COLO668 (cell line): ENCODE measurements around the gene SERPINB11.
"Not testable (repeated sequence)": the region's sequence is repeated elsewhere in the genome, so short reads cannot be mapped to it uniquely, and the experiment has no call there.

ENCODE experiments used
- DNase-seq: peaks from one replicate; lab custom pipeline; 2025; ENCODE audit not compliant: unreplicated experiment; lab: John Stamatoyannopoulos, UW

SERPINB11 gene

DNA sequence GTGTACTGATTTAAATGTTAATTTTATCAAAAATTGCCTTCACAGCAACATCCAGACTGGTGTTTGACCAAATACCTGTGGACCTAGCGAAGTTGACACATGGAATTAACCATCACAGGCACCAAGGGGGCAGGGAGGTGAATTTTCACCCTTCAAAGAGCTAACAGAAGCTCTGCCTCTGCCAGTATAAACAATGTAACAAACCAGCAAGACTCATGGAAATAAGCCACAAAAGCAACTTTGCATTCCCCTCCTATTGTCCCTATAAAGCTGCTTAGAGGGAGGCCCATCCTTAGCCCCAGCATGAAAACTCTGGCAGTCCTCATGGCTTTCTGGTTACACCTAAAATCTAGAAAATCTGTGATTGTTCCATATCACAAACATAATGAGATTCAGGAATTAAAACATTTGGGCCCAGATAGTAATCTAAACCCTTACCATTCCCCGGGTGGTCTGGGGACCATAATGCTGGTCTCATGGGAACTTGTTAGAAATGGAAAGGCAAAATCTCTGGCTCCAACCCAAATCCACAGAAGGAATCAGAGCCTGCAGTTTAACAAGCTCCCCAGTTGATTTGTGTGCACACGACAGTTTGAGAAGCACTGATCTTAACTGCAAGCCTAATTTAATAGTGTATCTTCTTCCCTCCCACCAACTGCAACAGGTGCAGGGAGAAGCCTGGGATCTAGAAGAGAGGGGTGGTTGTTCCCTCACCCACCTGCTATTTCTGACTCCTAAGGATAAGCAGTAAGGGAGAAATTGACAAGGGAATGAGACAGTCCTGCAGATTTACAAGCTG, 23.1 kb downstream of the SERPINB11 start:
- DNase-seq: no peak

DNA sequence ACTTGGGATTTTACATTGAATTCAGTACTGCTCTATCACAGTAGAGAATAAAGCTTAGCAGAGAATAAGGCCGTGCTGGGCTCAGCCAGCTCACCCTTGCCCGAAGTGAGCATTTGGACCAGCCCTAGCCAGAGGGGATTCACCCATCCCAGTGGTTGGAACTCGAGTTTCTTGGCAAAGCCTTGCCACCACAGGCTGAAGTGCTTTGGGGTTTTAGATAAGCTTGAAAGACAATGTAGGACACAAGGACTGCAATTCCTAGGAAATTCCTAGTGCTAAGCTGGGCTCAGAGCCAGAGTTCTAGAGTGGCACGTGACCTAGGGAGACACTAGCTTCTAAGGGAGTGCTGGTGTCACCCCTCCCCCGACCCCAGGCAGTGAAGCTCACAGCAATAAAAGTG, 28.0 kb downstream of the SERPINB11 start:
- DNase-seq: no peak

DNA sequence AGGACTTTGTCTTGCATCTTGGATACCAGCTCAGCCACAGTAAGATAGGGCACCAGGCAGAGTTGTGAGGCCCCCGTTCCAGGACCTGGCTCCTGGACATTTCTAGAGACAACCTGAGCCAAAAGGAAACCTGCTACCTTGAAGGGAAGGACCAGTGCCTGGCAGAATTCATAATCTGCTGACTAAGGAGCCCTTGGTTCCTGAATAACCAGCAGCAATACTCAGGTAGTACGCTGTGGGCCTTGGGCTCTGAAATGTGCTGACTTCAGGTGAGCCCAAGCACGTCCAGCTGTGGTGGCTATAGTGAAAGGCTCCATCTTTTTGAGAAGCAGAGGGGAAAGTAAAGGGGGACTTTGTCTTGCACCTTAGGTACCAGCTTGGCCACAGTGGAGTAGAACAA, 28.5 kb downstream of the SERPINB11 start:
- no peak for DNase-seq

DNA sequence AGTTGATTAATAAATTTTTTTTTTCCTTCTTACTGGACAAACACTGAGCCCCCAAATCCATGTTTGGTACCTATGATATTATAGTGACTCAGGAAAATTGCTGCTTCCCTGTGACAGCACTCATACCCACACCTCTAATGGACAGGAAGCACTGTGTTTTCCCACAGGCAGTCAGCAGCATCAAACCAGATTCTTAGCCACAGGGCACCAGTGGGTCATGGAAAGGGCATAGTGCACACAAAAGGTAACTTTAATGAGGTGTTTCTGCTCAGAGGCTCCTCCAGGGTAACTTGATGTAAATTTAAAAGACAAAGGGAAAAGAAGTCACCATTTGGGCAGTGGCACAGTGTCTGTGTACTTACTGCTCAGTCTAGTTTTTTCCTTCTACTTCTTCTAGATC, 34.1 kb downstream of the SERPINB11 start:
- DNase-seq: no peak

DNA sequence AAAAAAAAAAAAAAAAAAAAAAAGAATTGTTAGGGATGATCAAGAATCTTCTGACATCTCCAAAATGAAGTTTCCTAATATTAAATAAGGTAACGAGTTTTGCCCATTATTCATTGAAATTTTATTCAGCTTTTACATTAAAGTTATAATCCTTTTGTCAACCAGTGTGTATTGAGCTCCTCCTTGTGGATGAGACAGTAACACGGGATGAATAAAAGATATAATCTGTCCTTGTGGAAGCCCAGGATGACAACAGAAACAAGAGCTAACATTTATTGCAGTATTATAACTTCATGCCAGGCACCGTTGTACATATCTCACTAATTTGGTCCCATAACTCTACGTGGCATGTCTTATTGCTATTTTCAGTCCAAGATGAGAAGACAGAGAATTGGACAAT, 39.0 kb downstream of the SERPINB11 start:
- DNase-seq: no peak

DNA sequence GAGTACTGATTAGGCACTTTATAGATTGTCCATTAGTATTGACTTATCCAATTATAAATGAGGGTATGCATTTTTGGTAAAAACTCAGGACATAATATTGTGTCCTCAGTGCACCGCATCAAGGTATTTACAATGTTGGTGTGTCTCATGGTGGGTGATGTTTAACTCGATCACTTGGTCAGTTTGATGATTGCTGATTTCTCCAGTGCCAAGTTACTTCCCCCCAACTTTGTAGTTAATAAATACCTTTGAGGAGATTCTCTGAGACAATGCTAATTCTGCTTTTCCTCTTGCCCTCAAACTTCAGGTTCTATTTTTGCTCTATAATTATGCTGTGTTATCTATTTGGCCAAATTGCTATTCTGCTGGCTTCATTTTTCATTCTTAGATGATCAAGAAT, 44.2 kb downstream of the SERPINB11 start:
- DNase-seq: no peak

DNA sequence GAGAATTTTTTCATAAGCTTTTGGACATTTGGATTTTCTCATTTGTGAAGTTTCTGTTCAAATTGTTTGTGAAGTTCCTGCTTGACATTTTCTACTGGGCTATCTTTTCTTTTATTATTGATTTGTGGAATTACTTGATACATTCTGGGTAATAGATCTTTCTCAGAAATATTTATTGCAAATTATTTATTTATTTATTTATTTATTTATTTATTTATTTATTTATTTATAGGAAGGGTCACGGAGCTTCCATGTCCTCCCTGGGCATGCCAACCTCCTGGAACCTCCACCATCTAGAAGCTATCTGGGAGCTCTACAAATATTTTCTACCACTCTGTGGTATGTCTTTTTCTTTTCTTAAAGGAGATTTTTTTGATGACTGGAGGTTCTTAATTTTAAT, 46.7 kb downstream of the SERPINB11 start:
- no peak for DNase-seq

DNA sequence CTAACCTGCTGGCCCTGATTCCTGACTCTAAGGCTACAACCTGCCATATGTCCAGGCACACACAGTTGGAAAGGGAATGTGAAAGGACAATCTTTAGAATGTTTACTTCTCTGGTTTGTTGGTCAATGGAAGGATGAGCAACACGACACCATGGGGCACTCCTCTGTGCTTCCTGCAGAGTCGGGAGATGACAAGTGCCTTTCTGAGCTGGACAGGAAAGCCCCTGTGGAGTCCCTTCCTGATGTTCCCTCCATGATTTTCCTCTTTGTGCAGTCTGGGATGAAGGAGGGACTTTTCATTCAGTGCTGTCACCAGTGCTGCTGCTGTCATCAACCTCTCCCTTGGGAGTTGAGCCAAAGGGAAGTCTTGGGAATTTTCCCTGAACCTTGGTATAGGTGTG, 49.9 kb downstream of the SERPINB11 start:
- DNase-seq: no peak

DNA sequence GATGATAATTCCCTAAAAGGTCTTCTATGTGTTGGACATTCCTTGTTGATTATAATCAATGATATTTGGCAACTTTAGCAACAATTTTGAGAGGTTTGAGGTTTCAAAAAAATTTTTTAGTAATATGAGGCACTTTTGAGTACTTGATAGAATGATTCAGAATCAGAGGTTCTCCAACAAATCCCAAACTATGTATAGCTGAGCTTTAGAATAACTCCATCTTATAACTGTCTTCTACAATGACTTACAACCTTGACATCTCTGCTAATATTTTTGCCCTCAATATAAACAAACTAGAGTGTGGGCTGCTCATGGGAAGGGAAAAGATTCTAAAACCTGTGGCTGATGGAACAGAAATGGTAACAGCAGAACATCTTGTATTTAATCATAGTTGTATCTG, 50.9 kb downstream of the SERPINB11 start:
- DNase-seq: no peak

DNA sequence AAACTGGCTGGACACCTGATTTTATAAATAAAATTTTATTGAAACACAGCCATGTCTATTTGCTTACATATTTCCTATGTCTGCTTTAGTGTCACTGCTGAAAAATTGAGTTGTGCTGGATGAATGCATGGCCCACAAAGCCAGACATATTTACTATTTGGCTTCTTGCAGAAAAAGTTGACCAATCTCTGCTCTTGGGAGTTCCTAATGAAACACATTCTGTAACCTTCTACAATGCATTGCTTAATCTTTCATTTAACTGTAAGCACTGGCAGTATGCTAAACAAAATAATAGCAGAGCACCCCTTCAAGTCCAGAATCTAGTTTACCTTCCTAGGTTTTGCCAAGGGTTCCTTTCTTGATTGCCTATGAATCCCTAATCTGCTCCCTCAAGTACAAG, 54.8 kb downstream of the SERPINB11 start:
- DNase-seq: no peak

DNA sequence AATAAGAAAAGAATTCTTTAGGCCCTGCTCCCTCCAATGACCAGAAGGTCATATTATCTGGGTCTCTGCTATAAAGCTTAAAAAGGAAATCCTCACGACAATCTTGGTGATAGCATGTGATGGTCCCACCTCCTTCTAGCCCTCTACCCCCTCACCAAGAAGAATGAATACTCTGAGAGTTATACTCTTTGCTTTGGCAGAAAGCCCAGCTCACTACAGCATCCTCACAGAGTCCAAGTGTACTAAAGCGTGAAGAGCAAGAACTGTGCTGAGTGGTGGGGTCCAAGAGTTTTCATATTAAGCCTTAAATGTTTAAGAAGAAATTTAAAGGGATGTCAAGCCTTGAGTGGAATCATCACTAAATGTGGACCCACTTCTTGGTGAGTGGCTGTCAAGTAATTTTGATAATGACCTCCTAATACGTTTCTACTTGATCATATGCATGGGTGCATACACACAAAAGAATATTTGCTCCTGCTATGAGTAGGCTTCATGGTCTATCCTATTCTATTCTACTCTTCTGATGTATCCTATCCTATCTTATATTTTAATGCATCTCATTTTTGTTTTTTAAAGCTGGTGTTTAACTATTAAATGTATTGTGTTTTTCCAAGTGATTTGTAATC, 56.0 kb downstream of the SERPINB11 start:
- DNase-seq: no peak

DNA sequence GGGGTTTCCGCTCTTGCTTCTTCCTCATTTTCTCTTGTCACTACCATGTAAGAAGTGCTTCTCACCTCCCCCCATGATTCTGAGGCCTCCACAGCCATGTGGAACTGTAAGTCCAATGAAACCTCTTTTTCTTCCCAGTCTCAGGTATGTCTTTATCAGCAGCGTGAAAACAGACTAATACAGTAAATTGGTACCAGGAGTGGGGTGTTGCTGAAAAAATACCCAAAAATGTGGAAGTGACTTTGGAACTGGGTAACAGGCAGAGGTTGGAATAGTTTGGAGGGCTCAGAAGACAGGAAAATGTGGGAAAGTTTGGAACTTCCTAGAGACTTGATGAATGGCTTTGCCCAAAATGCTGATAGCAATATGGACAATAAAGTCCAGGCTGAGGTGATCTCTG, 57.0 kb downstream of the SERPINB11 start:
- DNase-seq: not testable (repeated sequence)

DNA sequence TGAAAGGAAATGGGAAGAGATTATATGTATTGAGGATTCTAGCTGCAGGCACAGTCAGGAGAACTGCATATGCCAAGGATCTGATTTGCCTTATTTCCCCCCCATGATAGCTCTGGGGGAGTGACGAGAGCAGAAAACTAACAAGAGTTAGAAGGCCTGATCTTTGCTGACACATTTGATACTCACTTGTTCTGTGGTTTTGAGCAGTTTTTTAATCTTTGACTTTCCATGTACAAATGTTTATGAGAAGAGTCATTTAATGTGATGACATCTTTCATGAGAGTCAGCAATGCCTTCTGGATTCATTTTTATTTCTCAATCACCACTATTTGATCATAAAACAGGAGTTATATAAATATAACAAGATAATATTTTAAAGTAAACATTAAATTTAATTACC, 59.8 kb downstream of the SERPINB11 start:
- DNase-seq: no peak

DNA sequence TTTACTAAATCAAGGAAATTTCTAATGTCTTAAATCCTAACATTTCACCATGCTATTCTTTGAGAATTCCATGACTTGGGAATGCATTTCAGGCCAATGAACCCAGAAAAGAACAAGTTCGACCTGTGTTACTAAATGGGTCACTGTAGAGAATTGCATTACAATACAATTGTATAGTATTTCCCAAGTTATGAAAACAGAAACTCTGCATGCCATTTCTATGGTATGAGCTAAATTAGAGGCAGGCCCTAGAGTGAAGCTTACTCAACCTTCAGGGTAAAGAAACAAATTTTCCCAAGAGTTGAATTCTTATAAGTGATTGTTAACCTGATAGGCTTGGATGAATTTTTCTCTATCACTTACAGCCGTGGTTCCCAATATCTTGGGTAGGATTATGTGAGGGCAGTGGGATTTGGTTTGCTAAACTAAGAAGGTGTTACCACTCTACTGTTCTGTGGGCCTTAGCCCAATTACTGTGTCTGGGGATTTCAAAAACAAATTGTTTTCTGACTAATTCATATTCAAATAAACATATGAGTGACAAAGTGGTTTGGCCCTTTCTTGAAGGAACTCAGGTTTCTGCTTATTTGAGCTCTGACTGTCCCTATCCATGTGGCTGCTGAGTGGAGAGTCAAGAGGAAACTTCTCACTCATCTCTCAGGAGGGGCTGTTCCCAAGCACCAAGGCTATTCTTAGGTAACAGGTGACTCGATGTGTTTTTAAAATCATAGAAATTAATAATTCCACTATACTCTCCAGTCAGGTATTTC, 61.3 kb downstream of the SERPINB11 start:
- no peak for DNase-seq

DNA sequence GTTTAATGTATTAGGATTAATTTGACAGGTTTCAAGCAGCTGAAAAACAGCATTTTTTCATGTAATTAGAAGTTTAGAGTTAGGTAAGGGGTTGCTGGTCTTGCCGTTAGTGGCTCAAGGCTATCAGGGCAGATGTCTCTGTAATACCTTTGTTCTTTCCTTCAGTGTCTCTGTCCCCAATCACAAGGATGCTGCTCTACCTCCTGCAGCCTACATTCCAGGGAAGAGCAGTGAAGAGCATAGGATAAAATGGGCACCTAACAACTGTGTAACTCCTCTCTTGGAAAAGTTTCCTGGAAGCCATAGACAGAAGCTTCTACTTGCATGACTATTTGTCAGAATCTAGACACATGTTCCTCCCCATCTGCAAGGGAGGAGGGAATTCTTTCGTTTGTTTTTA, 63.1 kb downstream of the SERPINB11 start:
- DNase-seq: no peak
